Mesenchymal stem cell (in vitro differentiated cells and primary cell): ENCODE results near the gene DSCAML1.

Source experiments
- DNase-seq: peaks from one replicate; pipeline ENCODE4 v3.0.0-alpha.2; 2013
- H2AFZ ChIP-seq: one replicate; pipeline ENCODE4 v1.6.1; 2013; ENCODE audit warnings: low read depth, mild to moderate bottlenecking, control low read depth, inconsistent platforms, low read length, moderate library complexity
- H2AK5ac ChIP-seq: 2 replicates; pipeline ENCODE4 v1.6.1; 2013; ENCODE audit warnings: low read length, moderate library complexity, mild to moderate bottlenecking, inconsistent platforms; ENCODE audit not compliant: severe bottlenecking
- H2BK120ac ChIP-seq: one replicate; pipeline ENCODE4 v1.6.1; 2013; ENCODE audit warnings: low read depth, mild to moderate bottlenecking, inconsistent platforms, low read length, moderate library complexity
- H2BK12ac ChIP-seq, 2 experiments: one replicate each; pipeline ENCODE4 v1.6.1; 2013; ENCODE audit warnings: inconsistent platforms in 2 of 2, low read length in 2 of 2, mild to moderate bottlenecking in 2 of 2, moderate library complexity in 2 of 2, control low read depth in 1 of 2
- H2BK15ac ChIP-seq: one replicate; pipeline ENCODE4 v1.6.1; 2013; ENCODE audit warnings: mild to moderate bottlenecking, low read depth, inconsistent platforms; ENCODE audit not compliant: poor library complexity, severe bottlenecking
- H2BK5ac ChIP-seq: 2 replicates; pipeline ENCODE4 v1.6.1; 2013; ENCODE audit warnings: low read depth, mild to moderate bottlenecking, low read length, control low read depth, inconsistent platforms; ENCODE audit not compliant: poor library complexity, severe bottlenecking
- H3K14ac ChIP-seq, 2 experiments: one replicate each; pipeline ENCODE4 v1.6.1; 2013; ENCODE audit warnings: inconsistent platforms in 2 of 2, low read length in 2 of 2, control low read depth in 1 of 2, mild to moderate bottlenecking in 1 of 2, moderate library complexity in 1 of 2
- H3K18ac ChIP-seq, 2 experiments: one replicate each; pipeline ENCODE4 v1.6.1; 2013; ENCODE audit warnings: inconsistent platforms in 2 of 2, low read length in 2 of 2, control low read depth in 1 of 2, low read depth in 1 of 2, mild to moderate bottlenecking in 1 of 2
- H3K23ac ChIP-seq, 2 experiments: one replicate each; pipeline ENCODE4 v1.6.1; 2013; ENCODE audit warnings: inconsistent platforms in 2 of 2, low read length in 2 of 2, mild to moderate bottlenecking in 2 of 2, moderate library complexity in 2 of 2, control low read depth in 1 of 2
- H3K27ac ChIP-seq: 2 replicates; pipeline ENCODE4 v1.5.1; 2013; ENCODE audit warnings: mild to moderate bottlenecking, moderate library complexity, low read length, control low read depth, inconsistent platforms; ENCODE audit not compliant: poor library complexity, severe bottlenecking
- H3K27me3 ChIP-seq, 2 experiments: 2 replicates each; pipeline versions ENCODE4 v1.6.1 to v1.7.0; 2013; ENCODE audit warnings: low read length in 2 of 2, mild to moderate bottlenecking in 2 of 2, moderate library complexity in 2 of 2, control low read depth in 1 of 2, inconsistent platforms in 1 of 2; ENCODE audit not compliant: control insufficient read depth in 1 of 2, insufficient read depth in 1 of 2
- H3K36me3 ChIP-seq, 2 experiments: 2 replicates each; pipeline versions ENCODE4 v1.6.1 to v1.7.0; 2013; ENCODE audit warnings: low read length in 2 of 2, control low read depth in 1 of 2, inconsistent platforms in 1 of 2, low read depth in 1 of 2, mild to moderate bottlenecking in 1 of 2; ENCODE audit not compliant: insufficient read depth in 2 of 2, control insufficient read depth in 1 of 2
- H3K4ac ChIP-seq, 2 experiments: one replicate each; pipeline ENCODE4 v1.6.1; 2013; ENCODE audit warnings: inconsistent platforms in 2 of 2, low read length in 2 of 2, mild to moderate bottlenecking in 2 of 2, moderate library complexity in 2 of 2, control low read depth in 1 of 2, low read depth in 1 of 2
- H3K4me1 ChIP-seq: 2 replicates; pipeline ENCODE4 v1.6.1; 2013; ENCODE audit warnings: low read depth, low read length, control low read depth; ENCODE audit not compliant: control insufficient read depth, insufficient read depth
- H3K4me2 ChIP-seq: 2 replicates; pipeline ENCODE4 v1.6.1; 2013; ENCODE audit warnings: low read length, mild to moderate bottlenecking, inconsistent platforms; ENCODE audit not compliant: poor library complexity, severe bottlenecking
- H3K4me3 ChIP-seq, 2 experiments: 2 replicates each; pipeline versions ENCODE4 v1.5.1 to v1.7.0; 2013; ENCODE audit warnings: low read length in 2 of 2, mild to moderate bottlenecking in 2 of 2, control low read depth in 1 of 2, low read depth in 1 of 2; ENCODE audit not compliant: insufficient read depth in 1 of 2
- H3K79me1 ChIP-seq: replicated peaks from 2 replicates; pipeline ENCODE4 v1.6.1; 2013; ENCODE audit warnings: mild to moderate bottlenecking, control low read depth, low read length, inconsistent platforms; ENCODE audit not compliant: poor library complexity, severe bottlenecking
- H3K9ac ChIP-seq: 2 replicates; pipeline ENCODE4 v1.7.0; 2013; ENCODE audit warnings: mild to moderate bottlenecking, low read length, moderate library complexity
- H3K9me3 ChIP-seq: 2 replicates; pipeline ENCODE4 v1.7.0; 2013; ENCODE audit warnings: mild to moderate bottlenecking, low read length; ENCODE audit not compliant: control insufficient read depth
- H4K8ac ChIP-seq: one replicate; pipeline ENCODE4 v1.6.1; 2013; ENCODE audit warnings: inconsistent platforms, mild to moderate bottlenecking, low read length, moderate library complexity
- H4K91ac ChIP-seq: one replicate; pipeline ENCODE4 v1.6.1; 2013; ENCODE audit warnings: mild to moderate bottlenecking, low read length, inconsistent platforms
- WGBS: methylation state at CpG from one replicate; pipeline ENCODE4 v1.1.7; 2013; ENCODE audit warnings: mixed read lengths; 5-methylcytosine and 5-hydroxymethylcytosine counted together

Gene DSCAML1

GRCh38 chr11:117610045-117610444 lies 187.0 kb downstream of the DSCAML1 start:
- Histone ChIP-seq H4K8ac (no peak overlapping the region), H3K4ac (no peak overlapping the region), H3K14ac (no peak overlapping the region), H3K4me2 (no peak overlapping the region), H3K27me3 (peaks cover 0 to 44% of the 10 kb centered on the region in 2 experiments), H2BK120ac (no peak overlapping the region), H3K79me1 (no peaks in the 10 kb centered on the region), H3K4me3 (no peak overlapping the region), H3K4me1 (peaks cover 23% of the 10 kb centered on the region), H3K18ac (no peak overlapping the region), H2BK5ac (no peak overlapping the region), H3K23ac (no peak overlapping the region), H3K36me3 (no peaks in the 10 kb centered on the region), H2AFZ (no peak overlapping the region), H3K9me3 (no peaks in the 10 kb centered on the region), H3K9ac (no peak overlapping the region), H2BK12ac (no peak overlapping the region), H4K91ac (no peak overlapping the region), H2BK15ac (no peak overlapping the region), H2AK5ac (no peak overlapping the region), H3K27ac (peak overlapping the region; percentile 3)
- WGBS, result 53% methylated on average over 3 of the region's 4 CpGs
- no peak for DNase-seq

GRCh38 chr11:117607449-117607848 lies 189.6 kb downstream of the DSCAML1 start:
- Histone ChIP-seq H3K14ac (no peak overlapping the region), H3K4me3 (no peak overlapping the region), H3K4ac (no peak overlapping the region), H2AK5ac (no peak overlapping the region), H3K9me3 (no peaks in the 10 kb centered on the region), H4K91ac (no peak overlapping the region), H3K36me3 (no peaks in the 10 kb centered on the region), H2BK120ac (no peak overlapping the region), H2BK15ac (no peak overlapping the region), H2AFZ (no peak overlapping the region), H2BK5ac (no peak overlapping the region), H4K8ac (no peak overlapping the region), H2BK12ac (no peak overlapping the region), H3K4me2 (no peak overlapping the region), H3K9ac (no peak overlapping the region), H3K4me1 (peaks cover 23% of the 10 kb centered on the region), H3K27ac (no peak overlapping the region), H3K79me1 (no peaks in the 10 kb centered on the region), H3K27me3 (peaks cover 0 to 32% of the 10 kb centered on the region in 2 experiments), H3K23ac (no peak overlapping the region), H3K18ac (no peak overlapping the region)
- DNase-seq, result no peak
- WGBS, result 39% methylated on average over 5 of the region's 5 CpGs

GRCh38 chr11:117606790-117607189 lies 190.2 kb downstream of the DSCAML1 start:
- Histone ChIP-seq H2BK12ac (no peak overlapping the region), H3K36me3 (no peaks in the 10 kb centered on the region), H3K4me2 (no peak overlapping the region), H3K79me1 (no peaks in the 10 kb centered on the region), H3K4me3 (no peak overlapping the region), H2AK5ac (no peak overlapping the region), H3K4ac (no peak overlapping the region), H2BK120ac (no peak overlapping the region), H4K8ac (no peak overlapping the region), H2BK5ac (no peak overlapping the region), H3K23ac (no peak overlapping the region), H3K14ac (no peak overlapping the region), H3K18ac (no peak overlapping the region), H3K27me3 (peaks cover 0 to 25% of the 10 kb centered on the region in 2 experiments), H3K4me1 (peaks cover 23% of the 10 kb centered on the region), H4K91ac (no peak overlapping the region), H3K9ac (no peak overlapping the region), H3K9me3 (no peaks in the 10 kb centered on the region), H3K27ac (no peak overlapping the region), H2BK15ac (no peak overlapping the region), H2AFZ (no peak overlapping the region)
- 57% methylated on average over 5 of the region's 5 CpGs for WGBS
- DNase-seq, result no peak

- Histone ChIP-seq H3K9me3 (no peaks in the 10 kb centered on the region), H3K27ac (no peak overlapping the region), H3K4me2 (no peak overlapping the region), H3K27me3 (peaks cover 0 to 20% of the 10 kb centered on the region in 2 experiments), H3K4me3 (no peak overlapping the region), H3K36me3 (no peaks in the 10 kb centered on the region), H3K14ac (no peak overlapping the region), H2BK5ac (no peak overlapping the region), H3K4me1 (peaks cover 23% of the 10 kb centered on the region), H2AK5ac (no peak overlapping the region), H4K8ac (no peak overlapping the region), H2AFZ (no peak overlapping the region), H4K91ac (no peak overlapping the region), H3K18ac (no peak overlapping the region), H2BK120ac (no peak overlapping the region), H2BK15ac (no peak overlapping the region), H2BK12ac (no peak overlapping the region), H3K79me1 (no peaks in the 10 kb centered on the region), H3K23ac (no peak overlapping the region), H3K9ac (no peak overlapping the region), H3K4ac (no peak overlapping the region)
- WGBS, result 56% methylated on average over 4 of the region's 5 CpGs
- no peak for DNase-seq
Observed at GRCh38 chr11:117606211-117606610, 190.8 kb downstream of the DSCAML1 start.
